Muscle layer of duodenum (tissue), 2 donors: ENCODE measurements around the gene PEAK1.

Experiments used
- H3K27ac ChIP-seq: one replicate; pipeline ENCODE4 v1.7.0; 2013; ENCODE audit warnings: mild to moderate bottlenecking, low read length
- H3K27me3 ChIP-seq: one replicate; pipeline ENCODE4 v1.7.0; 2013; ENCODE audit warnings: low read depth, mild to moderate bottlenecking, control low read depth, low read length
- H3K36me3 ChIP-seq, 2 donors: one replicate each; pipeline ENCODE4 v1.7.0; 2013; ENCODE audit warnings: low read length in 2 of 2, control low read depth in 1 of 2, mild to moderate bottlenecking in 1 of 2; ENCODE audit not compliant: insufficient read depth in 2 of 2, control insufficient read depth in 1 of 2
- H3K4me1 ChIP-seq, 2 donors: one replicate each; pipeline ENCODE4 v1.7.0; 2013; ENCODE audit warnings: low read length in 2 of 2, mild to moderate bottlenecking in 2 of 2, control low read depth in 1 of 2, moderate library complexity in 1 of 2; ENCODE audit not compliant: insufficient read depth in 2 of 2, control insufficient read depth in 1 of 2
- H3K4me3 ChIP-seq, 2 donors: one replicate each; pipeline ENCODE4 v1.7.0; 2013; ENCODE audit warnings: low read length in 2 of 2, low read depth in 1 of 2, mild to moderate bottlenecking in 1 of 2
- H3K9me3 ChIP-seq, 2 donors: one replicate each; pipeline ENCODE4 v1.7.0; 2013; ENCODE audit warnings: low read length in 2 of 2, control low read depth in 1 of 2, mild to moderate bottlenecking in 1 of 2; ENCODE audit not compliant: control insufficient read depth in 1 of 2
- donor health status: healthy.

The PEAK1 gene

DNA sequence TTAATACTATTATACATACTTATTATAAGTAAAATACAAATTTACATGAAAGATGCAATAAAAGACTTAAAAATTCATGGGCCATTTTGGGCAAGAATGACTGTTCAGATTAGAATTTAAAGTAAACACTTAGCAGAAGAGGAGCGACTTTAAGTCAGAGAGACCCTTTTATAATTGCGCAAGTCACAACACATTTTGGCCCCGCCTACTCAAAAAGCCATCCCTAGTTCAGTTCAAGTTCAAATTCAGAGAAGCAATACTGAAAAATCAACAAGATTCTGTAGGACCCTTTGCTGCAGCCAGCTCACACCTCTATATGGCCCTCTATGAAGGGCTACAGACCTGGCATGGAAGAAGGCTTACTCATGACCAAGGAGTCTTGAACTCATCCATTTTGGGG is 64.6 kb downstream of the PEAK1 start:
- Histone ChIP-seq H3K9me3 (no peaks in the 10 kb centered on the region), H3K27ac (no peak overlapping the region), H3K27me3 (no peaks in the 10 kb centered on the region), H3K4me1 (peaks cover 0 to 5% of the 10 kb centered on the region in 2 donors), H3K36me3 (no peaks in the 10 kb centered on the region), H3K4me3 (no peak overlapping the region)

DNA sequence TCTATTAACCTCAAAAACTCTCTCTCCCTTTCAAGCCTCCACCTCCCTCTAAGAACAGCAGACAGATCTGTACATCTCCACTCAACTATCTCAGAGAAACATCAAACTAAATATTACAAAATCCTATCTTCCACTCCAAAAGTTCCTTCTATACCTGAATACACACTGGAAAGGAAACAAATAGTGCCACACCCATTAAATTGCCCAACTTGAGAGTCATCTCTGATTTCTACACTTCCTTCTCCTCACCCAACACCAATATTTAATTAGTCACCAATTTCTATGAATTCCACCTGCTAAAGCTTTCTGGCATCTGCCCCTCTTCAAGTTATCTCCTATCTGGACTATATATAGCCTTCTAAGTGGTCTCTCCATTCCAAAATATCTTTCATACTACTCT is 65.8 kb downstream of the PEAK1 start:
- no peak overlapping the region for H3K4me3 ChIP-seq

DNA sequence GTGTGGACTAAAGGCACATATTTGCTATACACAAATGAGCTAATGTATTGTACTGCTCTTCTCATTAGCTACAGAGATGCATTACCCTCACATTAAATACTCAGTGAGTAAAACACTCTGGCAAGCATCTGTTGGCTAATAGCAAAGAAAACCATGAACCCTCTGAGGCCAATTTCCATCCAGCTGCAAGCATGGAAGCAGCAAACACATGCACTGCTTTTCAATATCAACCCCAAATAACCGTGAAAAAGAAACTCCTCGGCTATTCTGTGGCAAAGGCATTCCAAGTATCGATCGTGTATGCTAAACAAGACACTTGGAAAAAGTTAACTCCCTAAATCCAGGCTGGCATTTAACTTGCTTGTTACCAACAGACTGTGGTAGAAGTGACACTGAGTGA is 67.0 kb downstream of the PEAK1 start:
- no peaks in the 10 kb centered on the region for H3K36me3 ChIP-seq
- H3K9me3 ChIP-seq = no peaks in the 10 kb centered on the region
- no peaks in the 10 kb centered on the region for H3K27me3 ChIP-seq
- H3K4me1 ChIP-seq = peaks cover 0 to 5% of the 10 kb centered on the region in 2 donors
- H3K27ac ChIP-seq = no peak overlapping the region
- H3K4me3 ChIP-seq = no peak overlapping the region

More for the DNA sequence above, 65.8 kb downstream of the PEAK1 start:
- Histone ChIP-seq H3K27ac (no peak overlapping the region), H3K9me3 (no peaks in the 10 kb centered on the region), H3K36me3 (no peaks in the 10 kb centered on the region), H3K4me1 (peaks cover 0 to 5% of the 10 kb centered on the region in 2 donors), H3K27me3 (no peaks in the 10 kb centered on the region)

DNA sequence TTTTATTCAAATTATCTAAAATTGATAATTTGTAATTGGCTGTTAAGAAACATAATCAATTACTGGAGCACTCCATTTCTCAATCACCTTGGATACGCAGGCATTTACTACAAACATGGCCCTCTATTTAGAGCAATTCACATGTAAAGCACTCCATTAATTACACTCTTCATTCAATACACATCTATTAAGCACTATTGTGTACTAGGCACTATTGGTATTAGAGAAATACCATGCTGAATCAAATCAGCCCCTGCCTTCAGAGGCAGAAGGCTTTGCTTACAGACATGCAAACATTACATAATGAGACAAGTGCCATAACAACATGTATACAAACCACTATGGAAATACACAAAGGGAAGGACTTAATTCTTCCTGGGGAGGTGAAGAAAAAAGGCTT is 69.1 kb downstream of the PEAK1 start:
- H3K4me3 ChIP-seq = no peak overlapping the region
- no peak overlapping the region for H3K27ac ChIP-seq
- peaks cover 0 to 5% of the 10 kb centered on the region in 2 donors for H3K4me1 ChIP-seq
- H3K27me3 ChIP-seq = no peaks in the 10 kb centered on the region
- H3K9me3 ChIP-seq = no peaks in the 10 kb centered on the region
- H3K36me3 ChIP-seq = no peaks in the 10 kb centered on the region

DNA sequence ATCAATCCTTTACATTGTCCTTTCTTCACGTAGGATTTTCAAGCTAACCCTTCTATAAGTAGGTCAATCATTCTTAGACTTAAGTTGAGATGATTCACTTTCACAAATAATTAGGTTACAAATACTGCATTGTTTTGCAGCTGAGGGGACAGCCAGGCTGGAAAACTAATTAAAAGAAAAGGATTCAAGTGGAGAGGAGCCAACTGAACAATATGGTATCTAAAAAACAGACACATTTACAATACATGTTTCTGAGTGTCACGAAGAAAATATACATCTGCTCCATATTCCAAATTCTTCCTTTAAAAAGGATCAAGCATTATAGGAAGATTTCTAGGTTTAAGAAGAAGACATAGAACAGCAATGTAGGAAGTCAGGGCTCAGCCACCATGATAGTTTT is 70.2 kb downstream of the PEAK1 start:
- H3K4me3 ChIP-seq = no peak overlapping the region
- no peaks in the 10 kb centered on the region for H3K9me3 ChIP-seq
- no peak overlapping the region for H3K27ac ChIP-seq
- H3K36me3 ChIP-seq = no peaks in the 10 kb centered on the region
- no peaks in the 10 kb centered on the region for H3K27me3 ChIP-seq
- H3K4me1 ChIP-seq = peaks cover 0 to 5% of the 10 kb centered on the region in 2 donors

DNA sequence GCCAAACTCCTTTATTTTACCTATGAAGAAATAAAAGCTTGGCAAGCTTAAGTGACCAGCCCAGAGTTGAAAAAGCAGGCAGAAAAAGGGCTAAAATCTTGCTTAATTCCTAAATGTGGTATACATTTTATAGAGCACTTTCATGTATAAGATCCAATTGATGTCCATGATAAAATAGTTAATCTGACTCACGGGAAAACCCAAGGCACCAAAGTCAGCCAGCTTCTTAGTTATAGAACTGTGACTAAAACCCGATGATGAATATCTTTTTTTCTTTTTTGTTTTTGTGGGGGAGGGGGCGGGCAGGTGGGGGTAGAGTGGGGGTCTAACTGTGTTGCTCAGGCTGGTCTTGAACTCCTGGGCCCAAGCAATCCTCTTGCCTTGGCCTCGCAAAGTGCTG is 71.4 kb downstream of the PEAK1 start:
- H3K4me1 ChIP-seq = no peaks in the 10 kb centered on the region
- no peaks in the 10 kb centered on the region for H3K36me3 ChIP-seq
- H3K27ac ChIP-seq = no peak overlapping the region
- no peaks in the 10 kb centered on the region for H3K27me3 ChIP-seq
- no peaks in the 10 kb centered on the region for H3K9me3 ChIP-seq
- no peak overlapping the region for H3K4me3 ChIP-seq

DNA sequence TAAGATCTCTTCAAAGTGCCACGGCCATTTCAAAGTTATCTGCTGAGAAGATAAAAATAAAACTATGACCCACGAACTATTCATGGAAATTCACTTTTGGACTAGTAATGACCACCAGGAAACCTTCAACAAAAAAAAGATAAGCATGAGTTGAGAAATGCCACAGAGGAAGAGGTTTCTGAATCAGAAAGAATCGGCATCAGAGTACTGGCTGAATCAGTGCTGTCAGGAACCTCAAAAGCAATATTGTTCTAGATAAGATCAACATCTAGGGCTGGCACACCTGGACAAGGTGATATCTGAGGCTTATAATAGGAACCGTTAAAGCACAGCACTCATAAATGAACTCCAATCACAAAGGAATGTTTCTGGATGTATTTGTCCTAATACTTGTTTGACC is 72.7 kb downstream of the PEAK1 start:
- H3K4me1 ChIP-seq = no peaks in the 10 kb centered on the region
- H3K27ac ChIP-seq = no peak overlapping the region
- H3K4me3 ChIP-seq = no peak overlapping the region
- H3K9me3 ChIP-seq = no peaks in the 10 kb centered on the region
- H3K36me3 ChIP-seq = no peaks in the 10 kb centered on the region
- no peaks in the 10 kb centered on the region for H3K27me3 ChIP-seq

DNA sequence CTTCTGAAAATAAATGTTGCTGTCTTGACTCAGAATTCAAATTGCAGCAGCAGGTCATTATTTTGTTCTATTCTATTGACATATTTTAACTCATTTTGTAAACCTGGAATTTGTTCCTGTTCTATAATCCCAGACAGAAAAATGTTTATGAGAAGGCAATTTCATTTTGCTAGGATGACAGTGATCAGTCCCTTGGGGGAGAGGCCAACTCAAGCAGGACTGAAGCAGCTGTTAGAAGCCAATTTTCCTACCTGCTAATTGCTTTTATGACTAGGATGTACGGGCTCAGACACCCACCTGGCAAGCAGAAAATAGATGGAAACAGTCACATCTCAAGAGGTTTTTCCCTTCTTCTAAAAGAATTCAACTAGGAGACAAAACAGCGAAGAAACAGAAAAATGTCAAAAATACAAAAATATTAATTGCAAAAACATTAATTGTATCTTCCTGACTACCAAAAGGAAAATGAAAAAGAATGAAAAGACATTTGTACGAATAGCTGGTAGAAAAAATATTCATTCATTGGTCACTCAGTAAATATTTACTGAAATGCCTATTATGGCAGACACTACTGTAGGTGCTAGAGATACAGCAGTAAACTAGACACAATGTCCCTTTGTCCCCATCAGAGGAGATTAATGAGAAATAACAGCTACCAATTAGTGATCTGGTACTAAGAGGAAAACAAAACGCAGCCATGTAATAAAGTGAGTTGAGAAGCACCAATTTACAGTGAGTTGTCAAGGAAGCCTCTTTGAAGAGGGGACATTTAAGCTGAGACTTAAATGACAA is 73.5 kb downstream of the PEAK1 start:
- Histone ChIP-seq H3K4me3 (no peak overlapping the region), H3K27me3 (no peaks in the 10 kb centered on the region), H3K4me1 (no peaks in the 10 kb centered on the region), H3K9me3 (no peaks in the 10 kb centered on the region), H3K27ac (no peak overlapping the region), H3K36me3 (no peaks in the 10 kb centered on the region)

DNA sequence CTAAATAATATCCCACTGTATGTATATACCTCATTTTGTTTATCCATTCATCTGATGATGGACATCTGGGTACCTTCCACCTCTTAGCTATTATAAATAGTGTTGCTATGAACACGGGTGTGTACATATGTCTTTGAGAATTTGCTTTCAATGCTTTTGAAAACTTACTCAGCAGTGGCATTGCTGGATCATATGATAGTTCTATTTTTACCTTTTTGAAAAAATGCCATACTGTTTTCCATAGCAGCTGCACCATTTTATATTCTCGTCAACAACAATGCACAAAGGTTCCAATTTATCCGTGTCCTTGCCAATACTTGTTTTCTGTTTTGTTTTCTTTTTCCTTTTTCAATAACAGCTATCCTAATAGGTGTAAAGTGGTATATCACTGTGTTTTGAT is 77.1 kb downstream of the PEAK1 start:
- Histone ChIP-seq H3K9me3 (no peaks in the 10 kb centered on the region), H3K27me3 (no peaks in the 10 kb centered on the region), H3K4me1 (no peaks in the 10 kb centered on the region), H3K36me3 (no peaks in the 10 kb centered on the region), H3K4me3 (no peak overlapping the region), H3K27ac (no peak overlapping the region)

DNA sequence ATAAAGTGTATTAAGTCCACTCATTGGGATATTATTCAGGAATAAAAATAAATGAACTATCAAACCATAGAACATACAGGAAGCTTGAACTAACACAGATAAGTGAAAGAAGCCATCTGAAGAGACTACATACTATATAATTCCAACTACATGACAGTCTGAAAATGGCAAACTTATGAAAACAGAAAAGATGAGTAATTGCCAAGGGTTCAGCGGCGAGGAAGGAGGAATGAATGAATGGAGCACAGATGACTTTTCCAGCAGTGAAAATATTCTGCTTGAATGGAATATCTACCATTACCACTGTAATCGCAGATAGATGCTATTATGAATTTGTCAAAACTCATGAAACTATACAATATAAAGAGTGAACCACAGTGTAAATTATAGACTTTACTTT is 79.7 kb downstream of the PEAK1 start:
- Histone ChIP-seq H3K27ac (no peak overlapping the region), H3K27me3 (no peaks in the 10 kb centered on the region), H3K4me1 (no peaks in the 10 kb centered on the region), H3K36me3 (no peaks in the 10 kb centered on the region), H3K4me3 (no peak overlapping the region), H3K9me3 (no peaks in the 10 kb centered on the region)

DNA sequence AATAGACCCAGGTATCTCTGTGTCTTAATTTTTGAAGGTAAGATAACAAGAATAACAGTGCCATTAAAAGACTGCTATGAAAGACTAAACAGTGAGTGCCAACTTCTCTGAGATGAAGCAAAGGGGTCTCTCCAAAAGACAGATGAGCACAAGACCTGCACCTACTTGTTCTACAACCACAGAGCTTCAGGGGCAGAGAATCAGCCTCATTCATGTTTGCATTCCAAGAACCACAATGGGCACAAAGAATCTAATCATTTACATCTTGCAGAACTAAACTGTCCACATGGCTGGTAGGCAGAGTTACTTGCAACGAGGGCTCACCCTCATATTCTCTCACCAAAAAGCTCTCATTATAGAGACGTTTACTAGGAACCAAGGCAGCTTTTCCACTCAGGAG is 83.9 kb downstream of the PEAK1 start:
- Histone ChIP-seq H3K27me3 (no peaks in the 10 kb centered on the region), H3K4me1 (no peaks in the 10 kb centered on the region)

DNA sequence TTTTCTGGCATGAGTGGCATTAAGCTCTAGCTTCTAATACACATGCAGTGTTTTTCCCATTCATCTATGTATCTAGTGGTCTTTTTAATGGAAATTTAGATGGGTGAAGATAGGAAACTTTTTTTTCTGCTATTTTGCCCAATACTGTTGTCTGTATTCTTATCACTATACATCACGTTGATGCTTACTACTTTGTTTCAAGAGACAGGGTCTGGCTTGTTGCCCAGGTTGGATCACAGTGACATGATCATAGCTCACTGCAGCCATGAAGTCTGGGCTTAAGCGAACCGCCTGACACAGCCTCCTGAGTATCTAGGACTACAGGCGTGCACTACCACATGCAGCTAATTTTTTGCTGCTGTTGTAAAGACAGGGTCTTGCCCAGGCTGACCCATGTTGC is 84.6 kb downstream of the PEAK1 start:
- no peaks in the 10 kb centered on the region for H3K9me3 ChIP-seq
- no peak overlapping the region for H3K27ac ChIP-seq
- H3K36me3 ChIP-seq = no peaks in the 10 kb centered on the region
- H3K4me3 ChIP-seq = no peak overlapping the region
- no peaks in the 10 kb centered on the region for H3K4me1 ChIP-seq
- no peaks in the 10 kb centered on the region for H3K27me3 ChIP-seq

More for the DNA sequence above, 83.9 kb downstream of the PEAK1 start:
- H3K27ac ChIP-seq = no peak overlapping the region
- H3K9me3 ChIP-seq = no peaks in the 10 kb centered on the region
- no peaks in the 10 kb centered on the region for H3K36me3 ChIP-seq
- no peak overlapping the region for H3K4me3 ChIP-seq
